Measurements from ENCODE around the gene MTR.
"Not testable (repeated sequence)": the region's sequence is repeated elsewhere in the genome, so short reads cannot be mapped to it uniquely, and the experiment has no call there.

Gene MTR

GRCh38 chr1:236907205-236907604 lies 112.1 kb downstream of the MTR start:
- H3K4me1 ChIP-seq (ENCODE audit: control insufficient read depth, insufficient read depth, low read length): no peaks in the 10 kb centered on the region
- H3K27ac ChIP-seq (ENCODE audit: low read depth, low read length): no peak overlapping the region

GRCh38 chr1:236908669-236909068 lies 113.6 kb downstream of the MTR start:
- H3K9me3 ChIP-seq (ENCODE audit: control insufficient read depth, insufficient read depth, low read length): no peaks in the 10 kb centered on the region; the same call in 1 of the 2 replicates
- no peak overlapping the region for H3K9ac ChIP-seq (ENCODE audit: low read depth, low read length)
- no peaks in the 10 kb centered on the region for H3K36me3 ChIP-seq (ENCODE audit: control insufficient read depth, insufficient read depth, low read length)
- H3K4me3 ChIP-seq (ENCODE audit: low read depth, low read length): no peak overlapping the region
- H3K4me1 ChIP-seq (ENCODE audit: control insufficient read depth, insufficient read depth, low read length): no peaks in the 10 kb centered on the region
- no peak overlapping the region for H3K27ac ChIP-seq (ENCODE audit: low read depth, low read length)
- no peaks in the 10 kb centered on the region for H3K27me3 ChIP-seq (ENCODE audit: control insufficient read depth, insufficient read depth, low read length)

More at GRCh38 chr1:236907205-236907604, 112.1 kb downstream of the MTR start:
- H3K36me3 ChIP-seq (ENCODE audit: control insufficient read depth, insufficient read depth, low read length): no peaks in the 10 kb centered on the region
- no peak overlapping the region for H3K4me3 ChIP-seq (ENCODE audit: low read depth, low read length)
- H3K9me3 ChIP-seq (ENCODE audit: control insufficient read depth, insufficient read depth, low read length): no peaks in the 10 kb centered on the region; the same call in 1 of the 2 replicates
- no peak overlapping the region for H3K9ac ChIP-seq (ENCODE audit: low read depth, low read length)
- H3K27me3 ChIP-seq (ENCODE audit: control insufficient read depth, insufficient read depth, low read length): no peaks in the 10 kb centered on the region

GRCh38 chr1:236911047-236911446 lies 116.0 kb downstream of the MTR start:
- not testable (repeated sequence) for H3K27me3 ChIP-seq (ENCODE audit: control insufficient read depth, insufficient read depth, low read length); H3K9ac ChIP-seq (ENCODE audit: low read depth, low read length); H3K4me3 ChIP-seq (ENCODE audit: low read depth, low read length); H3K27ac ChIP-seq (ENCODE audit: low read depth, low read length); H3K36me3 ChIP-seq (ENCODE audit: control insufficient read depth, insufficient read depth, low read length); H3K9me3 ChIP-seq (ENCODE audit: control insufficient read depth, insufficient read depth, low read length); H3K4me1 ChIP-seq (ENCODE audit: control insufficient read depth, insufficient read depth, low read length)

- Histone ChIP-seq H3K27ac (ENCODE audit: low read depth, low read length) (no peak overlapping the region), H3K9me3 (ENCODE audit: control insufficient read depth, insufficient read depth, low read length) (peaks cover 14% of the 10 kb centered on the region), H3K9ac (ENCODE audit: low read depth, low read length) (no peak overlapping the region), H3K4me3 (ENCODE audit: low read depth, low read length) (no peak overlapping the region), H3K36me3 (ENCODE audit: control insufficient read depth, insufficient read depth, low read length) (no peaks in the 10 kb centered on the region), H3K27me3 (ENCODE audit: control insufficient read depth, insufficient read depth, low read length) (no peaks in the 10 kb centered on the region), H3K4me1 (ENCODE audit: control insufficient read depth, insufficient read depth, low read length) (no peaks in the 10 kb centered on the region)
Measured at GRCh38 chr1:236913371-236914037, 118.4 kb downstream of the MTR start.

GRCh38 chr1:236914375-236914774 lies 119.3 kb downstream of the MTR start:
- H3K4me1 ChIP-seq (ENCODE audit: control insufficient read depth, insufficient read depth, low read length): no peaks in the 10 kb centered on the region
- H3K9ac ChIP-seq (ENCODE audit: low read depth, low read length): no peak overlapping the region
- peaks cover 14% of the 10 kb centered on the region for H3K9me3 ChIP-seq (ENCODE audit: control insufficient read depth, insufficient read depth, low read length)
- H3K36me3 ChIP-seq (ENCODE audit: control insufficient read depth, insufficient read depth, low read length): no peaks in the 10 kb centered on the region
- no peak overlapping the region for H3K4me3 ChIP-seq (ENCODE audit: low read depth, low read length)
- no peak overlapping the region for H3K27ac ChIP-seq (ENCODE audit: low read depth, low read length)
- no peaks in the 10 kb centered on the region for H3K27me3 ChIP-seq (ENCODE audit: control insufficient read depth, insufficient read depth, low read length)

- peaks cover 14% of the 10 kb centered on the region for H3K9me3 ChIP-seq (ENCODE audit: control insufficient read depth, insufficient read depth, low read length)
- H3K27ac ChIP-seq (ENCODE audit: low read depth, low read length): no peak overlapping the region
- no peak overlapping the region for H3K9ac ChIP-seq (ENCODE audit: low read depth, low read length)
- H3K4me3 ChIP-seq (ENCODE audit: low read depth, low read length): no peak overlapping the region
- H3K4me1 ChIP-seq (ENCODE audit: control insufficient read depth, insufficient read depth, low read length): no peaks in the 10 kb centered on the region
- H3K36me3 ChIP-seq (ENCODE audit: control insufficient read depth, insufficient read depth, low read length): no peaks in the 10 kb centered on the region
- no peaks in the 10 kb centered on the region for H3K27me3 ChIP-seq (ENCODE audit: control insufficient read depth, insufficient read depth, low read length)
Measured at GRCh38 chr1:236916131-236916800, 121.2 kb downstream of the MTR start.

- Histone ChIP-seq H3K9me3 (ENCODE audit: control insufficient read depth, insufficient read depth, low read length) (peaks cover 14% of the 10 kb centered on the region), H3K4me1 (ENCODE audit: control insufficient read depth, insufficient read depth, low read length) (no peaks in the 10 kb centered on the region), H3K27ac (ENCODE audit: low read depth, low read length) (no peak overlapping the region), H3K9ac (ENCODE audit: low read depth, low read length) (no peak overlapping the region), H3K27me3 (ENCODE audit: control insufficient read depth, insufficient read depth, low read length) (no peaks in the 10 kb centered on the region), H3K36me3 (ENCODE audit: control insufficient read depth, insufficient read depth, low read length) (no peaks in the 10 kb centered on the region), H3K4me3 (ENCODE audit: low read depth, low read length) (no peak overlapping the region)
Measured at GRCh38 chr1:236917448-236917847, 122.4 kb downstream of the MTR start.

- Histone ChIP-seq H3K36me3 (ENCODE audit: control insufficient read depth, insufficient read depth, low read length) (no peaks in the 10 kb centered on the region), H3K4me1 (ENCODE audit: control insufficient read depth, insufficient read depth, low read length) (no peaks in the 10 kb centered on the region), H3K4me3 (ENCODE audit: low read depth, low read length) (no peak overlapping the region), H3K9ac (ENCODE audit: low read depth, low read length) (no peak overlapping the region), H3K27me3 (ENCODE audit: control insufficient read depth, insufficient read depth, low read length) (no peaks in the 10 kb centered on the region), H3K9me3 (ENCODE audit: control insufficient read depth, insufficient read depth, low read length) (peaks cover 14% of the 10 kb centered on the region), H3K27ac (ENCODE audit: low read depth, low read length) (no peak overlapping the region)
Measured at GRCh38 chr1:236920286-236920894, 125.3 kb downstream of the MTR start.

GRCh38 chr1:236921610-236922009 lies 126.5 kb downstream of the MTR start:
- Histone ChIP-seq H3K9me3 (ENCODE audit: control insufficient read depth, insufficient read depth, low read length) (peaks cover 6% of the 10 kb centered on the region), H3K27me3 (ENCODE audit: control insufficient read depth, insufficient read depth, low read length) (no peaks in the 10 kb centered on the region), H3K9ac (ENCODE audit: low read depth, low read length) (no peak overlapping the region), H3K27ac (ENCODE audit: low read depth, low read length) (no peak overlapping the region), H3K4me1 (ENCODE audit: control insufficient read depth, insufficient read depth, low read length) (no peaks in the 10 kb centered on the region), H3K4me3 (ENCODE audit: low read depth, low read length) (no peak overlapping the region), H3K36me3 (ENCODE audit: control insufficient read depth, insufficient read depth, low read length) (no peaks in the 10 kb centered on the region)

- Histone ChIP-seq H3K9me3 (ENCODE audit: control insufficient read depth, insufficient read depth, low read length) (peaks cover 4% of the 10 kb centered on the region; the same call in 1 of the 2 replicates), H3K4me1 (ENCODE audit: control insufficient read depth, insufficient read depth, low read length) (no peaks in the 10 kb centered on the region)
Measured at GRCh38 chr1:236922190-236922589, 127.1 kb downstream of the MTR start.

GRCh38 chr1:236925386-236925785 lies 130.3 kb downstream of the MTR start:
- Histone ChIP-seq H3K36me3 (ENCODE audit: control insufficient read depth, insufficient read depth, low read length) (no peaks in the 10 kb centered on the region), H3K4me1 (ENCODE audit: control insufficient read depth, insufficient read depth, low read length) (no peaks in the 10 kb centered on the region), H3K9me3 (ENCODE audit: control insufficient read depth, insufficient read depth, low read length) (no peaks in the 10 kb centered on the region), H3K27me3 (ENCODE audit: control insufficient read depth, insufficient read depth, low read length) (no peaks in the 10 kb centered on the region), H3K27ac (ENCODE audit: low read depth, low read length) (no peak overlapping the region), H3K4me3 (ENCODE audit: low read depth, low read length) (no peak overlapping the region), H3K9ac (ENCODE audit: low read depth, low read length) (no peak overlapping the region)

More at GRCh38 chr1:236922190-236922589, 127.1 kb downstream of the MTR start:
- Histone ChIP-seq H3K36me3 (ENCODE audit: control insufficient read depth, insufficient read depth, low read length) (no peaks in the 10 kb centered on the region), H3K27ac (ENCODE audit: low read depth, low read length) (no peak overlapping the region), H3K9ac (ENCODE audit: low read depth, low read length) (no peak overlapping the region), H3K27me3 (ENCODE audit: control insufficient read depth, insufficient read depth, low read length) (no peaks in the 10 kb centered on the region), H3K4me3 (ENCODE audit: low read depth, low read length) (no peak overlapping the region)

Data from HUES48 (cell line).